A549 (cell line): ENCODE results near the gene CRMP1. TPM values are rescaled to one million over a fixed set of nuclear protein-coding genes. Genes with fewer than 3 reads are reported as not detected.

Experiments
- ATAC-seq, 2 experiments: fragments of 200-7000 bp in 1 of 2; fragments of >200 bp in 1 of 2; cut with Nextera tagmentation in 1 of 2; cut with Tn5 transposase in 1 of 2; 3 replicates each; pipeline versions ENCODE4 v1.8.0 to v1.9.1; 2018 to 2020; ENCODE audit warnings: mild to moderate bottlenecking in 1 of 2, moderate library complexity in 1 of 2
- CTCF ChIA-PET: fragments of 300-600 bp; sonication (Branson Sonifier 250); formaldehyde crosslinking; extraction: SDS; loops from one replicate; lab custom pipeline; 2021; ENCODE audit warnings: antibody characterized with exemption, inconsistent platforms; lab: Yijun Ruan, JAX
- POLR2A ChIA-PET: fragments of 350-600 bp; formaldehyde crosslinking; extraction: SDS; loops from one replicate; lab custom pipeline; 2021; ENCODE audit warnings: antibody characterized with exemption, inconsistent platforms; lab: Yijun Ruan, JAX
- DNase-seq, 2 experiments: peaks; one replicate each; pipeline versions ENCODE4 v3.0.0 to v3.0.0-alpha.2; 2011 to 2016; ENCODE audit warnings: low read depth in 1 of 2, low spot score in 1 of 2
- FAIRE-seq: peaks from 2 replicates; lab custom pipeline; 2011; peaks lifted over from hg19 to GRCh38; lab: Jason Lieb, UNC
- H3K27ac ChIP-seq, 2 experiments: fragments of >200 bp; sonication (Bioruptor Twin); formaldehyde crosslinking; 3 replicates each; pipeline ENCODE4 v1.5.1; 2016 to 2017
- H3K4me1 ChIP-seq: fragments of >200 bp; sonication (Bioruptor Twin); formaldehyde crosslinking; 3 replicates; pipeline ENCODE4 v1.6.1; 2016
- H3K4me2 ChIP-seq: fragments of >200 bp; sonication (Bioruptor Twin); formaldehyde crosslinking; 3 replicates; pipeline ENCODE4 v1.6.1; 2016
- H3K4me3 ChIP-seq: fragments of >200 bp; sonication (Bioruptor Twin); formaldehyde crosslinking; 3 replicates; pipeline ENCODE4 v1.5.1; 2016
- H3K9me3 ChIP-seq: fragments of >200 bp; sonication (Bioruptor Twin); formaldehyde crosslinking; 3 replicates; pipeline ENCODE4 v1.6.1; 2016
- ATOH8 ChIP-seq: fragments of 250-450 bp; sonication (Bioruptor Pico); IDR thresholded peaks from 2 replicates; pipeline ENCODE4 v1.5.0; 2020; ENCODE audit warnings: low read depth, mild to moderate bottlenecking, moderate library complexity
- BCL3 ChIP-seq: fragments of >200 bp; sonication (Bioruptor Twin); formaldehyde crosslinking; IDR thresholded peaks from 3 replicates; pipeline ENCODE4 v1.6.1; 2016
- CBX8 ChIP-seq: fragments of 200-600 bp; sonication (generic); IDR thresholded peaks from 2 replicates; pipeline ENCODE4 v1.6.1; 2016
- CHD2 ChIP-seq: fragments of 150-350 bp; IDR thresholded peaks from 2 replicates; pipeline ENCODE4 v1.6.1; 2014; ENCODE audit warnings: low read length; ENCODE audit not compliant: partially characterized antibody
- CHD4 ChIP-seq: fragments of 200-600 bp; sonication (generic); IDR thresholded peaks from 2 replicates; pipeline ENCODE4 v1.6.1; 2016; ENCODE audit warnings: antibody characterized with exemption, mild to moderate bottlenecking, borderline replicate concordance
- EHMT2 ChIP-seq: fragments of 200-600 bp; sonication (generic); IDR thresholded peaks from 2 replicates; pipeline ENCODE4 v1.6.1; 2016; ENCODE audit warnings: antibody characterized with exemption, low read depth, mild to moderate bottlenecking, moderate library complexity
- ELK1 ChIP-seq: fragments of 150-350 bp; IDR thresholded peaks from 2 replicates; pipeline ENCODE4 v1.6.1; 2014; ENCODE audit warnings: low read depth, mild to moderate bottlenecking, low read length
- EP300 ChIP-seq, 2 experiments: fragments of >200 bp; sonication (Bioruptor Twin); formaldehyde crosslinking; IDR thresholded peaks; 2 replicates in 1 of 2; 3 replicates in 1 of 2; pipeline ENCODE4 v1.6.1; 2016 to 2017
- ESRRA ChIP-seq: fragments of 150-350 bp; IDR thresholded peaks from 2 replicates; pipeline ENCODE4 v1.6.1; 2014; ENCODE audit warnings: mild to moderate bottlenecking, low read length, borderline replicate concordance
- FOSB ChIP-seq: fragments of 250-450 bp; sonication (Bioruptor Pico); IDR thresholded peaks from 2 replicates; pipeline ENCODE4 v1.5.0; 2020; ENCODE audit warnings: mild to moderate bottlenecking, moderate library complexity
- HDAC2 ChIP-seq: fragments of 200-600 bp; sonication (generic); IDR thresholded peaks from 2 replicates; pipeline ENCODE4 v1.6.1; 2016
- HOXA7 ChIP-seq: fragments of 250-450 bp; sonication (Bioruptor Pico); IDR thresholded peaks from 2 replicates; pipeline ENCODE4 v1.5.0; 2020; ENCODE audit warnings: mild to moderate bottlenecking, moderate library complexity
- JUN ChIP-seq, 2 experiments: fragments of >200 bp; sonication (Bioruptor Twin); formaldehyde crosslinking; IDR thresholded peaks; 2 replicates in 1 of 2; 3 replicates in 1 of 2; pipeline ENCODE4 v1.6.1; 2016 to 2017
- KDM1A ChIP-seq: fragments of 200-600 bp; sonication (generic); IDR thresholded peaks from 2 replicates; pipeline ENCODE4 v1.6.1; 2016; ENCODE audit warnings: low read depth, mild to moderate bottlenecking
- KDM5A ChIP-seq: fragments of 200-600 bp; sonication (generic); IDR thresholded peaks from 2 replicates; pipeline ENCODE4 v1.6.1; 2016; ENCODE audit warnings: antibody characterized with exemption, mild to moderate bottlenecking
- MAX ChIP-seq: IDR thresholded peaks from 2 replicates; pipeline ENCODE4 v1.6.1; 2012
- MAZ ChIP-seq: fragments of 150-350 bp; IDR thresholded peaks from 2 replicates; pipeline ENCODE4 v1.6.1; 2014; ENCODE audit warnings: antibody characterized with exemption, low read depth, low read length, borderline replicate concordance
- MYC ChIP-seq: IDR thresholded peaks from 2 replicates; pipeline ENCODE4 v1.6.1; 2012; ENCODE audit warnings: mild to moderate bottlenecking, inconsistent platforms, low read length, improper control_type of control experiment, borderline replicate concordance
- NPAS2 ChIP-seq: fragments of 250-450 bp; sonication (Bioruptor Pico); IDR thresholded peaks from 2 replicates; pipeline ENCODE4 v1.8.0; 2022; ENCODE audit warnings: mild to moderate bottlenecking, moderate library complexity, borderline replicate concordance
- PBX3 ChIP-seq: IDR thresholded peaks from 2 replicates; pipeline ENCODE4 v1.6.1; 2012
- PHF8 ChIP-seq: fragments of 200-600 bp; sonication (generic); IDR thresholded peaks from 2 replicates; pipeline ENCODE4 v1.6.1; 2016; ENCODE audit warnings: low read depth, mild to moderate bottlenecking, antibody characterized with exemption, moderate library complexity, borderline replicate concordance
- POLR2A ChIP-seq: IDR thresholded peaks from 2 replicates; pipeline ENCODE4 v1.6.1; 2012; ENCODE audit warnings: mild to moderate bottlenecking, low read length
- POLR2AphosphoS2 ChIP-seq: conservative IDR thresholded peaks from 2 replicates; pipeline ENCODE4 v1.6.1; 2012; ENCODE audit warnings: low read length, improper control_type of control experiment, inconsistent platforms
- RAD21 ChIP-seq, 2 experiments: fragments of >200 bp in 1 of 2; sonication (Bioruptor Twin) in 1 of 2; formaldehyde crosslinking in 1 of 2; IDR thresholded peaks in 1 of 2; conservative IDR thresholded peaks in 1 of 2; 2 replicates in 1 of 2; 3 replicates in 1 of 2; pipeline ENCODE4 v1.6.1; 2012 to 2018; ENCODE audit warnings: inconsistent platforms in 1 of 2
- RARB ChIP-seq: fragments of 250-450 bp; sonication (Bioruptor Pico); IDR thresholded peaks from 2 replicates; pipeline ENCODE4 v1.8.0; 2021; ENCODE audit warnings: mild to moderate bottlenecking, moderate library complexity
- RCOR1 ChIP-seq: fragments of 150-350 bp; IDR thresholded peaks from 2 replicates; pipeline ENCODE4 v1.6.1; 2014; ENCODE audit warnings: antibody characterized with exemption, low read length, low read depth
- TP53 ChIP-seq: fragments of 250-450 bp; sonication (Bioruptor Pico); IDR thresholded peaks from 2 replicates; pipeline ENCODE4 v1.5.0; 2021; ENCODE audit warnings: mild to moderate bottlenecking, moderate library complexity
- USF2 ChIP-seq: fragments of 450-650 bp; IDR thresholded peaks from 2 replicates; pipeline ENCODE4 v1.6.1; 2014; ENCODE audit warnings: antibody characterized with exemption
- ZC3H11A ChIP-seq: fragments of 450-650 bp; IDR thresholded peaks from 2 replicates; pipeline ENCODE4 v1.6.1; 2014; ENCODE audit warnings: antibody characterized with exemption, mild to moderate bottlenecking
- ZFP36 ChIP-seq: fragments of 450-650 bp; IDR thresholded peaks from 2 replicates; pipeline ENCODE4 v1.6.1; 2014; ENCODE audit warnings: borderline replicate concordance; ENCODE audit not compliant: partially characterized antibody
- ZSCAN20 ChIP-seq: fragments of 250-450 bp; sonication (Bioruptor Pico); IDR thresholded peaks from 2 replicates; pipeline ENCODE4 v1.8.0; 2022; ENCODE audit warnings: mild to moderate bottlenecking, moderate library complexity
- WGBS: methylation state at CpG from one replicate; pipeline ENCODE4 v1.1.6; 2017; ENCODE audit errors: missing lambda C conversion rate; 5-methylcytosine and 5-hydroxymethylcytosine counted together
- polyA plus RNA-seq, 4 experiments: library from polyadenylated mRNA; depleted of rRNA in 3 of 4; stranded (reverse); fragments of >200 nt; fragmentation: RNase III in 1 of 4; extraction: RNeasy Plus Mini Kit Qiagen cat#74134 plus additional on column Dnase treatment in 1 of 4; gene quantifications; 2 replicates in 3 of 4; 3 replicates in 1 of 4; pipeline ENCODE4 v1.2.3, GENCODE V29; 2011 to 2017

Gene CRMP1
- polyA plus RNA-seq, 2 of the 4 experiments (the other 2 are of a cell fraction): 0.74 to 0.80 TPM

GRCh38 chr4:5899396-5899795 is 6.5 kb upstream of the CRMP1 start:
- H3K4me3 ChIP-seq: no peak overlapping the region
- TF ChIP-seq ELK1: no peak
- no peak for TF ChIP-seq JUN (IDR thresholded peaks at IDR 0.05)
- TF ChIP-seq RCOR1: no peak
- no peak for TF ChIP-seq ATOH8
- TF ChIP-seq EP300 (IDR thresholded peaks at IDR 0.05): no peak
- no peak for TF ChIP-seq POLR2AphosphoS2
- no peak for TF ChIP-seq CHD4
- TF ChIP-seq BCL3: no peak
- no peak for TF ChIP-seq USF2
- no peak for TF ChIP-seq ZC3H11A
- no peak for TF ChIP-seq KDM1A
- no peak for TF ChIP-seq ZSCAN20 (CRISPR knock-in tag)
- TF ChIP-seq HOXA7: no peak
- no peak for TF ChIP-seq MAZ
- TF ChIP-seq POLR2A: no peak
- TF ChIP-seq NPAS2 (CRISPR knock-in tag): no peak
- DNase-seq (no peak), FAIRE-seq (no peak), ATAC-seq (no peak)
- WGBS: 50% methylated on average over 1 of the region's 1 CpG
- no peak overlapping the region for H3K27ac ChIP-seq
- no peak overlapping the region for H3K4me2 ChIP-seq
- POLR2A ChIA-PET: no interaction called here
- H3K4me1 ChIP-seq: no peaks in the 10 kb centered on the region
- CTCF ChIA-PET: interaction anchor here (0.8 kb wide), 1 partner anchor 75 kb away, joined by 3 read pairs; no protein-coding TSS in a partner anchor
- H3K9me3 ChIP-seq: no peaks in the 10 kb centered on the region; the same call in 1 of the 3 replicates

- CTCF ChIA-PET: interaction anchor here (0.7 to 1.4 kb wide), 2 partner anchors 10 to 101 kb away, joined by 3 read pairs; no protein-coding TSS in a partner anchor
- Histone ChIP-seq H3K4me3 (no peak overlapping the region), H3K27ac (no peak overlapping the region), H3K4me2 (no peak overlapping the region), H3K4me1 (no peaks in the 10 kb centered on the region), H3K9me3 (no peaks in the 10 kb centered on the region; the same call in 1 of the 3 replicates)
- no peak for ATAC-seq
- no peak for DNase-seq
- no peak for TF ChIP-seq FOSB
- TF ChIP-seq RAD21 (conservative IDR thresholded peaks at IDR 0.05 in 1 of 2, IDR thresholded peaks at IDR 0.05 in 1 of 2): no peak
- TF ChIP-seq CHD2: no peak
- no peak for TF ChIP-seq ESRRA
- no peak for FAIRE-seq
- POLR2A ChIA-PET: no interaction called here
- 26% methylated on average over 11 of the region's 13 CpGs for WGBS
Observed at GRCh38 chr4:5897674-5898073, 4.8 kb upstream of the CRMP1 start.

- 12% methylated on average over 4 of the region's 4 CpGs for WGBS
- no peaks in the 10 kb centered on the region; the same call in 1 of the 3 replicates for H3K9me3 ChIP-seq
- CTCF ChIA-PET: no interaction called here
- DNase-seq: no peak
- POLR2A ChIA-PET: no interaction called here
- FAIRE-seq: no peak
- ATAC-seq: no peak
- H3K4me2 ChIP-seq: no peak overlapping the region
- H3K4me3 ChIP-seq: no peak overlapping the region
- H3K4me1 ChIP-seq: no peaks in the 10 kb centered on the region
- no peak overlapping the region for H3K27ac ChIP-seq
- no peak for TF ChIP-seq RAD21 (conservative IDR thresholded peaks at IDR 0.05 in 1 of 2, IDR thresholded peaks at IDR 0.05 in 1 of 2)
- no peak for TF ChIP-seq EHMT2
- TF ChIP-seq ZFP36: no peak
- TF ChIP-seq CHD4: no peak
- no peak for TF ChIP-seq CBX8
- no peak for TF ChIP-seq MAX
- no peak for TF ChIP-seq PBX3
- no peak for TF ChIP-seq RCOR1
- no peak for TF ChIP-seq HOXA7
- TF ChIP-seq MYC: no peak
- no peak for TF ChIP-seq ZSCAN20 (CRISPR knock-in tag)
- no peak for TF ChIP-seq TP53 (CRISPR knock-in tag)
- no peak for TF ChIP-seq HDAC2
- no peak for TF ChIP-seq RARB (CRISPR knock-in tag)
- TF ChIP-seq PHF8: no peak
- TF ChIP-seq ESRRA: no peak
- TF ChIP-seq KDM5A: no peak
Observed at GRCh38 chr4:5895287-5895686, 2.4 kb upstream of the CRMP1 start.
